SK-N-SH (cell line): ENCODE results near the gene FAM114A1. TPM values are rescaled to one million over a fixed set of nuclear protein-coding genes. Genes with fewer than 3 reads are reported as not detected.

Experiments
- CTCF ChIA-PET: fragments of 300-600, 350-600 bp; formaldehyde crosslinking; extraction: SDS; loops from one replicate; lab custom pipeline; 2021; lab: Yijun Ruan, JAX
- POLR2A ChIA-PET: fragments of 350-600 bp; sonication (Branson Sonifier 250); formaldehyde crosslinking; extraction: SDS; loops from one replicate; lab custom pipeline; 2020; ENCODE audit warnings: antibody characterized with exemption, inconsistent platforms; lab: Yijun Ruan, JAX
- DNase-seq: peaks from one replicate; pipeline ENCODE4 v3.0.0; 2012
- H2AFZ ChIP-seq: fragments of 200-600 bp; sonication (generic); 2 replicates; pipeline ENCODE4 v1.8.1; 2016; ENCODE audit warnings: antibody characterized with exemption, mild to moderate bottlenecking, low read depth
- H3F3A ChIP-seq: fragments of 200-600 bp; sonication (generic); replicated peaks from 2 replicates; pipeline ENCODE3; 2016; ENCODE audit warnings: antibody characterized with exemption, mild to moderate bottlenecking; ENCODE audit not compliant: insufficient read depth
- H3K27ac ChIP-seq, 2 experiments: fragments of 200-500 bp in 1 of 2; fragments of 200-600 bp in 1 of 2; sonication (Bioruptor generic) in 1 of 2; sonication (generic), shearing (Covaris generic) in 1 of 2; 2 replicates each; pipeline versions ENCODE4 v1.5.1 to v1.6.1; 2014 to 2016; ENCODE audit warnings: low read depth in 2 of 2, inconsistent platforms in 1 of 2, low read length in 1 of 2, mild to moderate bottlenecking in 1 of 2, mixed read lengths in 1 of 2
- H3K27me3 ChIP-seq: fragments of 200-600 bp; sonication (generic), shearing (Covaris generic); 2 replicates; pipeline ENCODE4 v1.6.1; 2016; ENCODE audit warnings: mixed run types; ENCODE audit not compliant: insufficient read depth
- H3K36me3 ChIP-seq, 2 experiments: fragments of 200-500 bp in 1 of 2; fragments of 200-600 bp in 1 of 2; sonication (Bioruptor generic) in 1 of 2; sonication (generic) in 1 of 2; replicated peaks in 1 of 2; 2 replicates each; pipeline versions ENCODE3 to v1.5.1; 2014 to 2016; ENCODE audit warnings: low read length in 1 of 2, mild to moderate bottlenecking in 1 of 2; ENCODE audit not compliant: insufficient read depth in 2 of 2, control insufficient read depth in 1 of 2
- H3K4me1 ChIP-seq, 2 experiments: fragments of 200-500 bp in 1 of 2; fragments of 200-600 bp in 1 of 2; sonication (Bioruptor generic) in 1 of 2; sonication (generic), shearing (Covaris generic) in 1 of 2; 2 replicates each; pipeline versions ENCODE4 v1.5.1 to v1.6.1; 2014 to 2016; ENCODE audit warnings: low read depth in 1 of 2, low read length in 1 of 2, mixed run types in 1 of 2; ENCODE audit not compliant: insufficient read depth in 2 of 2, control insufficient read depth in 1 of 2
- H3K4me2 ChIP-seq: fragments of 200-600 bp; sonication (generic), shearing (Covaris generic); 2 replicates; pipeline ENCODE4 v1.6.1; 2017; ENCODE audit warnings: mixed run types
- H3K4me3 ChIP-seq, 2 experiments: fragments of 200-500 bp in 1 of 2; fragments of 200-600 bp in 1 of 2; sonication (Bioruptor generic) in 1 of 2; sonication (generic), shearing (Covaris generic) in 1 of 2; 2 replicates each; pipeline versions ENCODE4 v1.5.1 to v1.8.1; 2014 to 2016; ENCODE audit warnings: low read depth in 2 of 2, inconsistent platforms in 1 of 2, low read length in 1 of 2, mild to moderate bottlenecking in 1 of 2, mixed read lengths in 1 of 2, moderate library complexity in 1 of 2
- H3K79me2 ChIP-seq: fragments of 200-600 bp; sonication (generic); 2 replicates; pipeline ENCODE4 v1.8.1; 2017; ENCODE audit warnings: mild to moderate bottlenecking; ENCODE audit not compliant: insufficient read depth
- H3K9ac ChIP-seq: fragments of 200-600 bp; sonication (generic); 2 replicates; pipeline ENCODE4 v1.6.1; 2017; ENCODE audit warnings: mixed run types
- H3K9me2 ChIP-seq: fragments of 200-600 bp; sonication (generic); 2 replicates; pipeline ENCODE4 v1.6.1; 2017; ENCODE audit warnings: mixed run types
- H3K9me3 ChIP-seq: fragments of 200-600 bp; sonication (generic); 2 replicates; pipeline ENCODE4 v1.6.1; 2017; ENCODE audit warnings: mixed run types, mild to moderate bottlenecking, moderate library complexity
- H4K20me1 ChIP-seq: fragments of 200-600 bp; sonication (generic); 2 replicates; pipeline ENCODE4 v1.6.1; 2017; ENCODE audit warnings: mild to moderate bottlenecking, mixed run types; ENCODE audit not compliant: insufficient read depth
- CHD2 ChIP-seq: fragments of 150-350 bp; IDR thresholded peaks from 2 replicates; pipeline ENCODE4 v1.6.1; 2018; ENCODE audit warnings: low read length; ENCODE audit not compliant: partially characterized antibody
- EP300 ChIP-seq, 2 experiments: IDR thresholded peaks; 2 replicates each; pipeline versions ENCODE4 v1.4.0 to v1.6.1; 2012; ENCODE audit warnings: borderline replicate concordance in 1 of 2, low read depth in 1 of 2, low read length in 1 of 2
- FOSL2 ChIP-seq: IDR thresholded peaks from 2 replicates; pipeline ENCODE4 v1.4.0; 2012; ENCODE audit warnings: low read depth, mild to moderate bottlenecking, moderate library complexity, borderline replicate concordance
- FOXJ3 ChIP-seq: sonication (generic); formaldehyde crosslinking; IDR thresholded peaks from 2 replicates; pipeline ENCODE4 v1.5.1; 2020; ENCODE audit warnings: mild to moderate bottlenecking, missing genetic modification reagents
- FOXM1 ChIP-seq: IDR thresholded peaks from 2 replicates; pipeline ENCODE4 v1.4.0; 2012; ENCODE audit warnings: low read depth, mild to moderate bottlenecking
- GABPA ChIP-seq: IDR thresholded peaks from 2 replicates; pipeline ENCODE4 v1.4.0; 2012; ENCODE audit warnings: low read depth, mild to moderate bottlenecking
- GATA2 ChIP-seq: sonication (generic); formaldehyde crosslinking; IDR thresholded peaks from 2 replicates; pipeline ENCODE4 v1.5.0; 2020; ENCODE audit warnings: mild to moderate bottlenecking, missing genetic modification reagents
- IRF3 ChIP-seq: fragments of 150-350 bp; IDR thresholded peaks from 2 replicates; pipeline ENCODE4 v1.6.1; 2016; ENCODE audit warnings: mild to moderate bottlenecking, low read depth, low read length
- JUND ChIP-seq: IDR thresholded peaks from 2 replicates; pipeline ENCODE4 v1.4.0; 2012
- MEF2A ChIP-seq: IDR thresholded peaks from 2 replicates; pipeline ENCODE4 v1.4.0; 2012; ENCODE audit warnings: low read depth, borderline replicate concordance
- MXI1 ChIP-seq: IDR thresholded peaks from 2 replicates; pipeline ENCODE4 v1.6.1; 2012; ENCODE audit warnings: mild to moderate bottlenecking, low read depth, low read length, improper control_type of control experiment
- NRF1 ChIP-seq: IDR thresholded peaks from 2 replicates; pipeline ENCODE4 v1.6.1; 2012; ENCODE audit warnings: low read depth, mild to moderate bottlenecking, low read length
- RCOR1 ChIP-seq: fragments of 150-350 bp; IDR thresholded peaks from 2 replicates; pipeline ENCODE4 v1.6.1; 2017; ENCODE audit warnings: antibody characterized with exemption, low read length
- REST ChIP-seq: IDR thresholded peaks from 2 replicates; pipeline ENCODE4 v1.6.1; 2012; ENCODE audit warnings: mild to moderate bottlenecking, low read depth, low read length, moderate library complexity
- RFX5 ChIP-seq: IDR thresholded peaks from 2 replicates; pipeline ENCODE4 v1.6.1; 2012; ENCODE audit warnings: mild to moderate bottlenecking, improper control_type of control experiment, low read length
- RXRA ChIP-seq: IDR thresholded peaks from 2 replicates; pipeline ENCODE4 v1.4.0; 2012; ENCODE audit warnings: low read depth, mild to moderate bottlenecking, borderline replicate concordance
- SIN3A ChIP-seq: IDR thresholded peaks from 2 replicates; pipeline ENCODE4 v1.6.1; 2012; ENCODE audit warnings: low read depth, mild to moderate bottlenecking, low read length, moderate library complexity, borderline replicate concordance
- SMC3 ChIP-seq: IDR thresholded peaks from 2 replicates; pipeline ENCODE4 v1.6.1; 2012; ENCODE audit warnings: low read depth, low read length, improper control_type of control experiment
- TAF1 ChIP-seq: IDR thresholded peaks from 2 replicates; pipeline ENCODE4 v1.6.1; 2012; ENCODE audit warnings: low read depth, mild to moderate bottlenecking, low read length, moderate library complexity, borderline replicate concordance
- TCF12 ChIP-seq: IDR thresholded peaks from 2 replicates; pipeline ENCODE4 v1.4.0; 2012
- USF1 ChIP-seq: IDR thresholded peaks from 2 replicates; pipeline ENCODE4 v1.4.0; 2012; ENCODE audit warnings: low read depth, borderline replicate concordance
- WGBS: methylation state at CpG from one replicate; pipeline ENCODE4 v1.1.6; 2017; ENCODE audit warnings: low lambda C conversion rate; 5-methylcytosine and 5-hydroxymethylcytosine counted together
- polyA plus RNA-seq, 3 experiments: library from polyadenylated mRNA; depleted of rRNA; stranded (reverse); fragments of >200 nt; gene quantifications; 2 replicates each; pipeline ENCODE4 v1.2.3, GENCODE V29; 2012
- TF ChIP-seq, protein P1 (sequence below): IDR thresholded peaks from 2 replicates; pipeline ENCODE4; 2012
- TF ChIP-seq, protein P2 (sequence below): fragments of 150-350 bp; IDR thresholded peaks from 2 replicates; pipeline ENCODE4 v1.6.1; 2017; ENCODE audit warnings: antibody characterized with exemption, low read length, low read depth, borderline replicate concordance

Gene FAM114A1
- polyA plus RNA-seq, 1 of the 3 experiments (the other 2 are of a cell fraction), result 54.2 TPM

- 79% methylated on average over 7 of the region's 7 CpGs for WGBS
- CTCF ChIA-PET, result no interaction called here
- Histone ChIP-seq H3K27me3 (no peaks in the 10 kb centered on the region), H3K27ac (peak overlapping the region in 1 of 2 experiments; percentile 90; a peak in 2 of 4 replicates), H3F3A (no peaks in the 10 kb centered on the region), H4K20me1 (no peaks in the 10 kb centered on the region), H3K9me2 (no peaks in the 10 kb centered on the region), H3K4me2 (no peak overlapping the region), H2AFZ (peak overlapping the region; percentile 66), H3K4me1 (0 out of 4 replicates have a peak, but pooled peaks cover 0 to 4% of the 10 kb centered on the region in 2 experiments), H3K9me3 (no peaks in the 10 kb centered on the region), H3K36me3 (no peaks in the 10 kb centered on the region), H3K79me2 (no peaks in the 10 kb centered on the region), H3K4me3 (no peak overlapping the region), H3K9ac (0 out of 2 replicates have a peak overlapping the region, but pooled peaks have one; percentile 13)
- DNase-seq, result no peak
- POLR2A ChIA-PET, result no interaction called here
- TF ChIP-seq USF1 (no peak), FOXM1 (no peak), GABPA (no peak), MEF2A (no peak), JUND (peak; percentile 56), FOSL2 (peak; percentile 56; the same call in 1 of the 2 replicates), TAF1 (no peak), FOXJ3 (CRISPR knock-in tag) (no peak), SIN3A (no peak), RFX5 (no peak), RCOR1 (no peak), GATA2 (CRISPR knock-in tag) (no peak), NRF1 (no peak), MXI1 (no peak), EP300 (IDR thresholded peaks at IDR 0.05; ENCODE audit: borderline replicate concordance in 1 of 2, low read depth in 1 of 2, low read length in 1 of 2) (no peak; a peak in 1 of 4 replicates), RXRA (no peak), SMC3 (no peak), REST (no peak), IRF3 (no peak), CHD2 (no peak), TCF12 (no peak)
- TF ChIP-seq, protein P1, sequence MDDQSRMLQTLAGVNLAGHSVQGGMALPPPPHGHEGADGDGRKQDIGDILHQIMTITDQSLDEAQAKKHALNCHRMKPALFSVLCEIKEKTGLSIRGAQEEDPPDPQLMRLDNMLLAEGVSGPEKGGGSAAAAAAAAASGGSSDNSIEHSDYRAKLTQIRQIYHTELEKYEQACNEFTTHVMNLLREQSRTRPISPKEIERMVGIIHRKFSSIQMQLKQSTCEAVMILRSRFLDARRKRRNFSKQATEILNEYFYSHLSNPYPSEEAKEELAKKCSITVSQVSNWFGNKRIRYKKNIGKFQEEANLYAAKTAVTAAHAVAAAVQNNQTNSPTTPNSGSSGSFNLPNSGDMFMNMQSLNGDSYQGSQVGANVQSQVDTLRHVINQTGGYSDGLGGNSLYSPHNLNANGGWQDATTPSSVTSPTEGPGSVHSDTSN, result 0 out of 2 replicates have a peak, but pooled peaks have one; percentile 3
- TF ChIP-seq, protein P2, sequence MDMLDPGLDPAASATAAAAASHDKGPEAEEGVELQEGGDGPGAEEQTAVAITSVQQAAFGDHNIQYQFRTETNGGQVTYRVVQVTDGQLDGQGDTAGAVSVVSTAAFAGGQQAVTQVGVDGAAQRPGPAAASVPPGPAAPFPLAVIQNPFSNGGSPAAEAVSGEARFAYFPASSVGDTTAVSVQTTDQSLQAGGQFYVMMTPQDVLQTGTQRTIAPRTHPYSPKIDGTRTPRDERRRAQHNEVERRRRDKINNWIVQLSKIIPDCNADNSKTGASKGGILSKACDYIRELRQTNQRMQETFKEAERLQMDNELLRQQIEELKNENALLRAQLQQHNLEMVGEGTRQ, result no peak
Measured at GRCh38 chr4:38967260-38968095, 99.9 kb downstream of the FAM114A1 start.
